GM18508 (cell line): ENCODE results near the gene TP53BP2.
"Not testable (repeated sequence)": the region's sequence is repeated elsewhere in the genome, so short reads cannot be mapped to it uniquely, and the experiment has no call there.

ENCODE experiments used
- ATAC-seq: cut with Tn5 transposase; IDR thresholded peaks from one replicate; pipeline ENCODE4 v1.9.1; 2021; ENCODE audit warnings: moderate number of reproducible peaks; ENCODE audit not compliant: insufficient read depth, unreplicated experiment

TP53BP2 gene, protein sequence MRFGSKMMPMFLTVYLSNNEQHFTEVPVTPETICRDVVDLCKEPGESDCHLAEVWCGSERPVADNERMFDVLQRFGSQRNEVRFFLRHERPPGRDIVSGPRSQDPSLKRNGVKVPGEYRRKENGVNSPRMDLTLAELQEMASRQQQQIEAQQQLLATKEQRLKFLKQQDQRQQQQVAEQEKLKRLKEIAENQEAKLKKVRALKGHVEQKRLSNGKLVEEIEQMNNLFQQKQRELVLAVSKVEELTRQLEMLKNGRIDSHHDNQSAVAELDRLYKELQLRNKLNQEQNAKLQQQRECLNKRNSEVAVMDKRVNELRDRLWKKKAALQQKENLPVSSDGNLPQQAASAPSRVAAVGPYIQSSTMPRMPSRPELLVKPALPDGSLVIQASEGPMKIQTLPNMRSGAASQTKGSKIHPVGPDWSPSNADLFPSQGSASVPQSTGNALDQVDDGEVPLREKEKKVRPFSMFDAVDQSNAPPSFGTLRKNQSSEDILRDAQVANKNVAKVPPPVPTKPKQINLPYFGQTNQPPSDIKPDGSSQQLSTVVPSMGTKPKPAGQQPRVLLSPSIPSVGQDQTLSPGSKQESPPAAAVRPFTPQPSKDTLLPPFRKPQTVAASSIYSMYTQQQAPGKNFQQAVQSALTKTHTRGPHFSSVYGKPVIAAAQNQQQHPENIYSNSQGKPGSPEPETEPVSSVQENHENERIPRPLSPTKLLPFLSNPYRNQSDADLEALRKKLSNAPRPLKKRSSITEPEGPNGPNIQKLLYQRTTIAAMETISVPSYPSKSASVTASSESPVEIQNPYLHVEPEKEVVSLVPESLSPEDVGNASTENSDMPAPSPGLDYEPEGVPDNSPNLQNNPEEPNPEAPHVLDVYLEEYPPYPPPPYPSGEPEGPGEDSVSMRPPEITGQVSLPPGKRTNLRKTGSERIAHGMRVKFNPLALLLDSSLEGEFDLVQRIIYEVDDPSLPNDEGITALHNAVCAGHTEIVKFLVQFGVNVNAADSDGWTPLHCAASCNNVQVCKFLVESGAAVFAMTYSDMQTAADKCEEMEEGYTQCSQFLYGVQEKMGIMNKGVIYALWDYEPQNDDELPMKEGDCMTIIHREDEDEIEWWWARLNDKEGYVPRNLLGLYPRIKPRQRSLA

DNA sequence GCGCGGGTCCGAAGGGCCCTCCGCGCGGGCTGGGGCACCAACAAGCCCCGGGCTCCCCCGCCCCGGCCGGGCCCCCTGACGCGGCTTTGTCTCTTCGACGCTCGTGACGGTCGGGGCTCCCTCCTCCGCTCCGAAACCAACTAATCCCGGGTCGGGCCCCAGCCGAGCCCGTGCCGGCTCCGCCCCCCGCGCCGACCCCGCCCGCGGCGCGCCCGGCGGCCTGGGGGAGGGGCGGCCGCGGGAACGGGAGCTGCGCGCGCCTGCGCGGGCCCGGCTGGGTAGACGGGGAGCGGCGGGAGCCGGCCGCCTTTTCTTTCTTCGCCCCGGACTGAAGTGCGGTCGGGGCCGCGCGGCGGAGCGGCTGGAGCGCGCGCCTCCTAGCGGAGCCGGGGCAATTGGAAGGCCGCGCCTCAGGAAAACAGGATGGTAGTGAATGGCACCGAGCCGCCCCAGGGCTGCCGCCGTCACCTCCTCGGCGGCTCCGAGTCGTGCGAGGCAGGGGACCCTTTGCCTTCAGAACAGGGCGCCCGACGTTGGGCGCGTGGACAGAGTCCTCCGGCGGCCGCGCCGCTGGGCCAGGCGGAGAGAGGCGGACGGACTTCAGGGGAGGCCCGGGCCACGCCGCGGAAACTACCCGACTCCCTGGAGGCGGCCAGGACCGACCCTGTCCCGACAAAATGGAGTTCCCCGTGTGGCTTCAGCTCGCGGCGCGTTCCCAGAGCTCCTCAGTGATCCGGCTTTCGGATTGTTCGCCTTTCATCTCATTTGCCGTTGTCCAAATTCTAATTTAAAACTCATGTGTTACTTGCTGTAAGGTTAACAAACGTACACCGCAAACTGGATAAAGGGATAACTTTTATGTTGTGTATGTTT, at the start of gene TP53BP2:
TSS of gene TP53BP2 (minus strand) at position 138 of the 873 bp plus-strand sequence. CDS start 267 bp downstream, outside the sequence.
- ATAC-seq, result peak; percentile 42

GRCh38 chr1:223890494-223890893, 44.7 kb upstream of the TP53BP2 start:
- not testable (repeated sequence) for ATAC-seq

DNA sequence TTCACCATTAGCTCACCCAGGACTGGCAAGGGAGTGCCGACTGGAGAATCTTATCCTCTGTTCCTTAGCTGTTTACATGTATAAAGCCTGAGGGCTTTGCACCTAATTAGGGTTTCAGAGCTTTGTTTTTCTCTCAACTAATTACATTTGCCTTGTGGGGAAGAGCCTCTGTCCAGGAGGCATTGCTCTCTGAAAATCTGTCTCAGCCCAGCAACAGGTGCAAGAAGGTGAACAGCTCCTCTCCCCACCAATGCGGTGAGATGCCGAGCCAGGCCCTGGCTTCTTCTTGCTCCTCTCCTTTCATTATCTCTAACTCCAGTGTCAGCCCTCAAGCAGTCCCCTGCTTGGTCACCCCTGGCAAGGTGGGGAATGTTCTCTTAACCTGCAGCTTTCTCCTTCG, 43.6 kb upstream of the TP53BP2 start:
- ATAC-seq, result not testable (repeated sequence)

DNA sequence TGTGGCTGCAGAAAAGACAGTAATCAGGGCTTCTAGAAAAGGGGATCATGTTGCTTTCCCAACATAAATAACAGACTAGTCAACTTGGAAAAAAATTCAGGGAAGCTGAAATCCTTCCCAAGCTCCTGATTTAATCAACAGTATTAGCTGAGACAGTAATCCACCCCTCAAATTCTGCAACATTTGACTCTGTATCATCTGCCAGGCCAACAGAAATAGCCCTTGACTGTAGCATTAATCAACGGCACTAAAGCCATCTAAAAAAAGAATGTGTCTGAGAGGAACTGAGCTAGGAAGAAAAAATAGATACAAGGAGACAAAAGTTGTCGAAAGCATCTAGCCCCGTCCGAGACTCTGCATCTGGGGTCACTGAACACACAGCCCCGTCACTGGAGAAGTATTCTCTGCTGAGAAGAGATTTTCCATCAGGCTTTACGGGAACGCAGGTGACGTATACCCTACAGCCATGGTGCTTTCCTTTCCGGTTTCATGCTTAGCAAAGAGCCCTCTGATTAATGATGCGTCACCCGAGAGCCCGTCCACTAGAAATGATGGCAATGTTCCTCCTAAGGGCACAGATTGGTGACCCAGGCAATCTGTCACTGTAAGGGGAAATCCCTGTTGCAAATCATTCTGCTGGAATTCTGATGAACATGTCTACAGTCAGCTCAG, 42.1 kb upstream of the TP53BP2 start:
- peak; percentile 88 for ATAC-seq

GRCh38 chr1:223886516-223886921, 40.8 kb upstream of the TP53BP2 start:
- ATAC-seq, result no peak

DNA sequence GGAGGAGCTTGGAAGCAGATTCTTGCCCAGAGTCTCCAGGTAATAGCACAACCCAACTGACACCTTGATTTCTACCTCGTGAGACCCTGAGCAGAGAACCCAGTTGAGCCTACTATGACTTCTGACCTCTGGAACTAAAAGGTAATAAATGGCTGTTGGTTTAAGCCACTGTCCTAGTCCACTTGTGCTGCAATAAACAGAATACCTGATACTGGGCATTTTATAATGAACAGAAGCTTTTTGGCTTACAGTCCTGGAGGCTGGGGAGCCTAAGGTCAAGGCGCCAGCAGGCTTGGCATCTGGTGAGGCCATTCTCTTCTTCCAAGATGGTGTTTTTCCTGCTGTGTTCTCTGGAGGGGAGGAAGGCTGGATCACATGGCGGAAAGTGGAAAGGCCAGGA, 39.9 kb upstream of the TP53BP2 start:
- no peak for ATAC-seq

GRCh38 chr1:223878598-223879325, 33.0 kb upstream of the TP53BP2 start:
- no peak for ATAC-seq

DNA sequence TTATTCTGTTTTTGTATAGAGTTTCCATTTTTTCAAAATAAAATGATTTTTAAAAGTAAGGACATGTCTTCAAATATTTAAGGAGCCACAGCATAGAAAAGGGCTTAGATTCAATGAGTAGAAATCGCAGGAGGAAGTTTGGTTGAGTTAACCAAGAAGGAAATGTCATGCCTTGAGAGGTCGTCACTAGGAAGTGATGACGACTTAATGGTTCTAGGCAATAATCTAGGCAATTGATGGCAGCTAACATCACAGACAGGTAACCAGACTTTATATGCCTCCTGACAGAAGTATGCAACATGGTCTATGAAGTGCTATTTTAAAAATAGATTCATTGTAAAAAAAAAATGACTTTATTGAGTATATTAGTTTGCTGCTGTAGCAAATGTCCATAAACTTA, 32.1 kb upstream of the TP53BP2 start:
- no peak for ATAC-seq

DNA sequence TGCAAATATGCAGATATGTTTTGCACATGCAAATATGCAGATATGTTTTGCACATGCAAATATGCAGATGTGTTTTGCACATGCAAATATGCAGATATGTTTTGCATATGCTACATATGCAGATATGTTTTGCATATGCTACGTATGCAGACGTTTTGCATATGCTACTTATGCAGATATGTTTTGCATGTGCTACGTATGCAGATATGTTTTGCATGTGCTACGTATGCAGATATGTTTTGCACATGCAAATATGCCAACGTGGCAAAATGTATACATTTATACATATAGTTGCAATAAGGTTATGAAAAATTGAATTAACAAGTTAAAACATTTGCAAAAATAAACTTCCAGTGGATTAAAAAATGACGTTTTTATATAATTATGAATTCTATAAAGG, 30.8 kb upstream of the TP53BP2 start:
- ATAC-seq, result no peak

DNA sequence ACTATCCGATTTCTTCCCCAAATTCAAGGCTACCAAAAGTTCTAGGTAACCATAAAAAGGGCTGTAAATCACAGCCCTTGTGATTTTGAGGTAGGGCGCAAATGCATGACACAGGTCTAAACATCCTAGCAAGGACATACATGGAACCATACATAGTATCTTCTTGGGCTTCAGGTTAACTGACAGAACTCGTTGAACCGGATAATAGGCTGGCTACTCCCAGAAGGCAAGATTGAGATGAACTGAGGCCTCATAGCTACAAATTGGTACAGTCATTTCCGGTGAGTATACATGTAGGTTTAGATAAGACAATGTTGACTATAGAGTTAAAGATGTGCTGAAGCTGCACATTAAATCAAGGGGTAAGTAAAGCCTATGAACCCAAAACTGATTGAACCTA, 27.3 kb upstream of the TP53BP2 start:
- no peak for ATAC-seq

DNA sequence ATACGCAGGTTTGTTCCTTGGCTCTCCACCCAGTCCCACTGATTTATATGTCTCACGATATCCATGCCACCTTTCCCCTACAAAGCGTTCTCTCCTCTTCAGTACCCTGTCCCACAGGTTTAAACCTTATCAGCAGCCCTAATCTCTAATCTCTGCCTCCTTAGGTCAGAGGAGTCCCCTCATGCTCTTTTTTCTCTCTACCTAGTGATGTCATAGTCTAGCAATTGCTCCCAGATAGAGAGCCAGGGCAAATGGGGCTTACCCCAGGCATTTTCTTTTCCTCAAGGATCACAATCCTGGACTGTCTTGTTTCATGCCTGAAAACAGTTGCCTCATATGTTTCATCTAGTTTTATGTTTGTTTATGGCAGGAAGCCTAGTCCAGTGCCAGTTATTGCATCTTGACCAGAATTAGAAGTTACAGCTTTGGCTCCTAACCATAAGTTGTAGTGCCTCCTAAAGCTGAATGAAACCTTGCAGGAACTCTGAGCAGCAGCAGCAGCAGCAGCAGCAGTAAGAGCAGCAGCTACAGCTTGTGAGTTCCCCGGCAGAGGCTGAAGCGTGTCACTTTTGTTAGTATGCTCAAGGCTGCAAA, 26.7 kb upstream of the TP53BP2 start:
- no peak for ATAC-seq

- ATAC-seq, result no peak
These were observed 25.1 kb upstream of the TP53BP2 start for GRCh38 chr1:223870617-223871574.

DNA sequence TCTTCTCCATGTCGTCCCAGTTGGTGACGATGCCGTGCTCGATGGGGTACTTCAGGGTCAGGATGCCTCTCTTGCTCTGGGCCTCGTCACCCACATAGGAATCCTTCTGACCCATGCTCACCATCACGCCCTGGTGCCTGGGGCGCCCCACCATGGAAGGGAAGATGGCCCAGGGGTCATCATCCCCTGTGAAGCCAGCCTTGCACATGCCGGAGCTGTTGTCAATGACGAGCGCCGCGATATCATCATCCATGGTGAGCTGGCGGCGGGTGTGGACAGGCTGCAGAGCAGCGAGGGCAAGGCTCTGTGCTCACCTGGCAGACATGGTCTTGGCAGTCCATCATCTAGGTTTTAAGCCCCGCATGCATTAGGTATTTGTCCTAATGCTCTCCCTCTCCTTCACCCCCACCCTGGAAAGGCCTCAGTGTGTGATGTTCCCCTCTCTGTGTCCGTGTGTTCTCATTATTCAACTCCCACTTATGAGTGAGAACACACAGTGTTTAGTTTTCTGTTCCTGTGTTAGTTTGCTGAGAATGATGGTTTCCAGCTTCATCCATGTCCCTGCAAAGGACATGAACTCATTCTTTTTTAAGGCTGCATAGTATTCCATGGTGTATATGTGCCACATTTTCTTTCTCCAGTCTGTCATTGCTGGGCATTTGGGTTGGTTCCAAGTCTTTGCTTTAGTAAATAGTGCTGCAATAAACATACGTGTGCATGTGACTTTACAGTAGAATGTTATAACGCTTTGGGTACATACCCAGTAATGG, 19.0 kb upstream of the TP53BP2 start:
- not testable (repeated sequence) for ATAC-seq

DNA sequence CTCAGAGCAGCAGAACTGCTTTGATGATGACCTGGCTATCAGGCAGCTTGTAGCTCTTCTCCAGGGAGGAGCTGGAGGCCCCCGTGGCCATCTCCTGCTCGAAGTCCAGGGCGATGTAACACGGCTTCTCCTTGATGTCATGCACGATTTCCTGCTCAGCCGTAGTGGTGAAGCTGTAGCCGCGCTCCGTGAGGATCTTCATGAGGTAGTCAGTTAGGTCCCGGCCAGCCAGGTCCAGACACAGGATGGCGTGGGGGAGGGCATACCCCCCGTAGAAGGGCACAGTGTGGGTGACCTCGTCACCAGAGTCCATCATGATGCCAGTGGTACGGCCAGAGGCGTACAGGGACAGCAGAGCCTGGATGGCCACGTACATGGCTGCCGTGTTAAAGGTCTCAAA, 18.3 kb upstream of the TP53BP2 start:
- no peak for ATAC-seq

GRCh38 chr1:223861904-223862303, 16.2 kb upstream of the TP53BP2 start:
- no peak for ATAC-seq

GRCh38 chr1:223860051-223860622, 14.4 kb upstream of the TP53BP2 start:
- ATAC-seq, result no peak
